Stimulated activated CD8-positive, alpha-beta memory T cell treated with anti-CD3 and anti-CD28 coated beads, Interleukin-4, amount 100 ng/mL, for 24 hours (primary cell): Measurements from ENCODE around the gene NR6A1.
"Not testable (repeated sequence)": the region's sequence is repeated elsewhere in the genome, so short reads cannot be mapped to it uniquely, and the experiment has no call there.

Experiments used
- DNase-seq: peaks from one replicate; pipeline ENCODE4 v3.0.0-alpha.2; 2020; ENCODE audit warnings: low read depth

NR6A1 gene

GRCh38 chr9:124615840-124616239 lies 155.3 kb downstream of the NR6A1 start:
- not testable (repeated sequence) for DNase-seq

GRCh38 chr9:124615100-124615742 lies 155.9 kb downstream of the NR6A1 start:
- DNase-seq = no peak

GRCh38 chr9:124613849-124614248 lies 157.3 kb downstream of the NR6A1 start:
- no peak for DNase-seq

- DNase-seq = no peak
Measured at GRCh38 chr9:124611106-124611505, 160.0 kb downstream of the NR6A1 start.

- DNase-seq = no peak
Measured at GRCh38 chr9:124606027-124606426, 165.1 kb downstream of the NR6A1 start.

- no peak for DNase-seq
Measured at GRCh38 chr9:124605258-124605657, 165.9 kb downstream of the NR6A1 start.

- DNase-seq = no peak
Measured at GRCh38 chr9:124602632-124603031, 168.5 kb downstream of the NR6A1 start.

- no peak for DNase-seq
Measured at GRCh38 chr9:124602204-124602603, 168.9 kb downstream of the NR6A1 start.

GRCh38 chr9:124600407-124600806 lies 170.7 kb downstream of the NR6A1 start:
- no peak for DNase-seq

- DNase-seq = no peak
Measured at GRCh38 chr9:124599121-124599795, 171.9 kb downstream of the NR6A1 start.

GRCh38 chr9:124598048-124598447 lies 173.1 kb downstream of the NR6A1 start:
- no peak for DNase-seq

GRCh38 chr9:124596172-124596839 lies 174.8 kb downstream of the NR6A1 start:
- DNase-seq = no peak

- no peak for DNase-seq
Measured at GRCh38 chr9:124595743-124596142, 175.4 kb downstream of the NR6A1 start.

GRCh38 chr9:124594673-124595072 lies 176.4 kb downstream of the NR6A1 start:
- no peak for DNase-seq

GRCh38 chr9:124594225-124594624 lies 176.9 kb downstream of the NR6A1 start:
- DNase-seq = no peak

GRCh38 chr9:124593651-124594058 lies 177.5 kb downstream of the NR6A1 start:
- no peak for DNase-seq

GRCh38 chr9:124593200-124593599 lies 177.9 kb downstream of the NR6A1 start:
- no peak for DNase-seq

- no peak for DNase-seq
Measured at GRCh38 chr9:124590889-124591641, 180.0 kb downstream of the NR6A1 start.

GRCh38 chr9:124584631-124585030 lies 186.5 kb downstream of the NR6A1 start:
- no peak for DNase-seq

- DNase-seq = no peak
Measured at GRCh38 chr9:124583134-124583533, 188.0 kb downstream of the NR6A1 start.

GRCh38 chr9:124580186-124580585 lies 190.9 kb downstream of the NR6A1 start:
- DNase-seq = no peak

GRCh38 chr9:124576751-124577150 lies 194.4 kb downstream of the NR6A1 start:
- DNase-seq = no peak
